ENCODE results near the gene GLT6D1. TPM values are rescaled to one million over a fixed set of nuclear protein-coding genes. Genes with fewer than 3 reads are reported as not detected.

GLT6D1 gene
- total RNA-seq, 4 donors from 2014 or later = not detected

- no peaks in the 10 kb centered on the region for H3K27me3 ChIP-seq
- H3K4me1 ChIP-seq = no peaks in the 10 kb centered on the region
- DNase-seq (ENCODE audit: low spot score in 2 of 2) = no peak
- WGBS, 2 donors = 55 to 57% methylated on average over 10 of the region's 10 CpGs
- H3K4me3 ChIP-seq = no peak overlapping the region
- no peaks in the 10 kb centered on the region for H3K9me3 ChIP-seq
- no peak overlapping the region for H3K27ac ChIP-seq
- no peak for TF ChIP-seq EP300 (IDR thresholded peaks at IDR 0.05)
- no peak for TF ChIP-seq POLR2A (IDR thresholded peaks at IDR 0.05)
- TF ChIP-seq, protein P1, sequence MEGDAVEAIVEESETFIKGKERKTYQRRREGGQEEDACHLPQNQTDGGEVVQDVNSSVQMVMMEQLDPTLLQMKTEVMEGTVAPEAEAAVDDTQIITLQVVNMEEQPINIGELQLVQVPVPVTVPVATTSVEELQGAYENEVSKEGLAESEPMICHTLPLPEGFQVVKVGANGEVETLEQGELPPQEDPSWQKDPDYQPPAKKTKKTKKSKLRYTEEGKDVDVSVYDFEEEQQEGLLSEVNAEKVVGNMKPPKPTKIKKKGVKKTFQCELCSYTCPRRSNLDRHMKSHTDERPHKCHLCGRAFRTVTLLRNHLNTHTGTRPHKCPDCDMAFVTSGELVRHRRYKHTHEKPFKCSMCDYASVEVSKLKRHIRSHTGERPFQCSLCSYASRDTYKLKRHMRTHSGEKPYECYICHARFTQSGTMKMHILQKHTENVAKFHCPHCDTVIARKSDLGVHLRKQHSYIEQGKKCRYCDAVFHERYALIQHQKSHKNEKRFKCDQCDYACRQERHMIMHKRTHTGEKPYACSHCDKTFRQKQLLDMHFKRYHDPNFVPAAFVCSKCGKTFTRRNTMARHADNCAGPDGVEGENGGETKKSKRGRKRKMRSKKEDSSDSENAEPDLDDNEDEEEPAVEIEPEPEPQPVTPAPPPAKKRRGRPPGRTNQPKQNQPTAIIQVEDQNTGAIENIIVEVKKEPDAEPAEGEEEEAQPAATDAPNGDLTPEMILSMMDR (IDR thresholded peaks at IDR 0.05) = no peak
- H3K36me3 ChIP-seq = no peaks in the 10 kb centered on the region
Measured at GRCh38 chr9:135579889-135580660, 59.3 kb downstream of the GLT6D1 start.

DNA sequence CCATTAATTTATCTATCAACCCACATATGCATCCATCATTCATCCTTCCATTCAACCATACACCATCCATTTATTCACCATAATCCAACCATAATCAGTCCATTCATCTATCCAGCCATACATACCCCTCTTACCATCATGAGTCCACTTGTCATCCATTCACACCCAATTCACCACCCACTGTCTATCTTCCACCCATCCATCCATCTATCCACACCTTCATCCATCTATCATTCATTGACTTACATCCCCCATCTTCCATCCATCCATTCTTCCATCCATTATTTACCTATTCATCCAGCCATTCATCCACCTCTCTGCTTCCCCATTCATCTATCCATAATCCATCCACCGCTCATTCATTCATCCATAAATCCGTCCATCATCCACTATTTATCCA, 60.0 kb downstream of the GLT6D1 start:
- no peak for TF ChIP-seq POLR2A (IDR thresholded peaks at IDR 0.05)
- TF ChIP-seq, protein P1 (IDR thresholded peaks at IDR 0.05) = no peak
- Histone ChIP-seq H3K4me3 (no peak overlapping the region), H3K27me3 (no peaks in the 10 kb centered on the region), H3K36me3 (no peaks in the 10 kb centered on the region), H3K4me1 (no peaks in the 10 kb centered on the region), H3K27ac (no peak overlapping the region), H3K9me3 (no peaks in the 10 kb centered on the region)
- WGBS, 2 donors = 26 to 66% methylated on average over 2 of the region's 2 CpGs
- no peak for DNase-seq (ENCODE audit: low spot score in 2 of 2)

- Histone ChIP-seq H3K9me3 (no peaks in the 10 kb centered on the region), H3K4me1 (no peaks in the 10 kb centered on the region), H3K27me3 (no peaks in the 10 kb centered on the region), H3K27ac (no peak overlapping the region), H3K4me3 (no peak overlapping the region), H3K36me3 (no peaks in the 10 kb centered on the region)
- TF ChIP-seq POLR2A (IDR thresholded peaks at IDR 0.05) = no peak
- TF ChIP-seq, protein P1 (IDR thresholded peaks at IDR 0.05) = no peak
- no peak for TF ChIP-seq EP300 (IDR thresholded peaks at IDR 0.05)
- 83 to 94% methylated on average over 10 of the region's 10 CpGs for WGBS, 2 donors
- DNase-seq (ENCODE audit: low spot score in 2 of 2) = no peak
Measured at GRCh38 chr9:135577256-135577655, 62.1 kb downstream of the GLT6D1 start.

DNA sequence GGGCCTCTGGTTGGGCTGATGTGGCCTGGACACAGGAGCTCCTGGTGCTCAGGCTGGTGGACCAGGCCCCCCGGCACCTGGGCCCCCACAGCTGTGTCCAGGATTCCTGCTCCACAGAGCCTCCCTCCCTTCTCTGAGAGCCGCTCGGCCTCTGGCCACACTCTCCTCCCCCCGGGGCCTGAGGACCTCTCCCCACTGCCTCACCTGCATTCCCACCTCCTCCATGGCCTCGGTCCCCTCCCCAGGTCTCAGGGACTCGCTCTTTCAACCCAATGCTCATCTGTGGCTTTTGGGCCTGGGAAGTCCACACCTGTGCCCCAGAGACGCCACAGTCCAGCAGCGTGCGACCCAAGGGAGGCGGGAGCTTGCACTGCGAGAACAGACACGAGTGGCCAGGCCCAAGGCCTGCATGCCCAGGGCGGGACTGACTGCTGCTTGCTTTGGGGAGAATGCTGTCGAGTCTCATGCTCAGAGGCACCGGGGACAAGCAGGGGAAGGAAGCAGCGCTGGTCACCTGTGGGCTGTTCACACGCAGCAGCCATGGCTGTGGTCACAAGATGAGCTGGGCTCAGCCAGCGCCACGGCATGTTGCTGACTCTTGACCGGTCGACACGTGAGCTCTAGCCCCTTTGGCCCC, 63.2 kb downstream of the GLT6D1 start:
- Histone ChIP-seq H3K4me3 (no peak overlapping the region), H3K9me3 (no peaks in the 10 kb centered on the region), H3K27ac (no peak overlapping the region), H3K36me3 (no peaks in the 10 kb centered on the region), H3K4me1 (no peaks in the 10 kb centered on the region), H3K27me3 (no peaks in the 10 kb centered on the region)
- TF ChIP-seq, protein P1 (IDR thresholded peaks at IDR 0.05) = no peak
- TF ChIP-seq POLR2A (IDR thresholded peaks at IDR 0.05) (no peak), EP300 (IDR thresholded peaks at IDR 0.05) (no peak)
- WGBS, 2 donors = 78 to 83% methylated on average over 14 to 22 of the region's 22 CpGs
- no peak for DNase-seq (ENCODE audit: low spot score in 2 of 2)

DNA sequence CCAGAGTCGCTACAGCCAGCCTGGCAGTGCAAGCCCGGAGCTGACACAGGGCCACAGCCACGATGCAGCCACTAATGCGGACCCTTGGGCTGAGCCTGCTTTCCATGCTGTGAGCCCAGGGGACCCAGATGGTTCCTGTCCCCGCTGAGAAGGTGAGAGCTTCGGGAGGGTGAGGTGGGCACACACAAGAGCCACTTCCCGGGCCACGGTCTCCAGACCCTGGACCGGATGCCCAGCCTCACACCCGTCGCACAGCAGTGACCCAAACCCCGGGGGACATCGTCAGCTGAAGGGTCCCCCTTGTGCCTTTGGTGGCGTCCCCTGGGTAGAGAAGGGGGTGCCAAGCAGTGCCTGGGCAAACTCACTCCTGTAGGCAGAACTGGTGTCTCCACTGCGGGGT, 64.4 kb downstream of the GLT6D1 start:
- TF ChIP-seq POLR2A (IDR thresholded peaks at IDR 0.05) = no peak
- TF ChIP-seq, protein P1 (IDR thresholded peaks at IDR 0.05) = no peak
- no peak for TF ChIP-seq EP300 (IDR thresholded peaks at IDR 0.05)
- 87 to 90% methylated on average over 4 to 7 of the region's 15 CpGs for WGBS, 2 donors
- no peak for DNase-seq (ENCODE audit: low spot score in 2 of 2)

More for the DNA sequence above, 64.4 kb downstream of the GLT6D1 start:
- H3K27me3 ChIP-seq = no peaks in the 10 kb centered on the region
- no peak overlapping the region for H3K4me3 ChIP-seq
- H3K4me1 ChIP-seq = no peaks in the 10 kb centered on the region
- no peak overlapping the region for H3K27ac ChIP-seq
- no peaks in the 10 kb centered on the region for H3K9me3 ChIP-seq
- H3K36me3 ChIP-seq = no peaks in the 10 kb centered on the region
